Posterior vena cava (tissue), 2 donors: ENCODE data around the gene SMCHD1. TPM values are rescaled to one million over a fixed set of nuclear protein-coding genes. Genes with fewer than 3 reads are reported as not detected.
"Not testable (repeated sequence)": the region's sequence is repeated elsewhere in the genome, so short reads cannot be mapped to it uniquely, and the experiment has no call there.

Experiments used
- DNase-seq: peaks from one replicate; pipeline ENCODE4 v3.0.0-alpha.2; 2020; ENCODE audit warnings: low spot score
- intact Hi-C, 2 donors: fragments of 100-400 bp; cut with DNase I; formaldehyde crosslinking; loops; one replicate each; pipeline versions ENCODE4 v1.14.1 to v1.14.2; 2022 to 2023
- total RNA-seq, 2 donors: library from RNA; stranded (reverse); fragmentation: NEBNext Ultra II Directional; extraction: Animal tissue kit (Norgen Biotek cat#: 25700); gene quantifications; one replicate each; pipeline ENCODE4 v1.2.1, GENCODE V29; 2021
- donor health status: DM: yes; HTN: yes; CAD: no.
- donor health status: DM: yes; HTN: yes; CAD: no.

Gene SMCHD1
- total RNA-seq, 2 donors from 2014 or later = 50.8 to 54.2 TPM

- DNase-seq = no peak
- intact Hi-C loops = no loop called here
Observed at GRCh38 chr18:2707551-2708168, 52.1 kb downstream of the SMCHD1 start.

DNA sequence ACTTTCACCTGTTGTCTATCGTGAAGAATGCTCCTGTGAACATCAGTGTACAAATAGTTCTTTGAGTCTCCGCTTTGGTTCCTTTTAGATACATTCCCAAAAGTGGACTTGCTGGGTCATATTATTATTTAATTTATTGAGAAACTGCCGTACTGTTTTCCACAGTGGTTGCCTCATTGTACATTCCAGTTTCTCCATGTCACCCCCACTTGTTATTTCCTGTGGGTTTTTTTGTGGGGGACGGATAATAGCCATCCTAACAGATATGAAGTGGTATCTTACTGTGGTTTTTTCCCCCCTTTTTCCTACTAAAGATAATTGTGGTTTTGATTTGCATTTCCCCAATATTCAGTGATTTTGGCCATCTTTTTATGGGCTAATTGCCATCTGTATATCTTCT is 53.8 kb downstream of the SMCHD1 start:
- intact Hi-C loops = no loop called here

GRCh38 chr18:2714140-2714539 is 58.6 kb downstream of the SMCHD1 start:
- intact Hi-C loops = no loop called here
- DNase-seq = no peak

More for the DNA sequence above, 53.8 kb downstream of the SMCHD1 start:
- no peak for DNase-seq

DNA sequence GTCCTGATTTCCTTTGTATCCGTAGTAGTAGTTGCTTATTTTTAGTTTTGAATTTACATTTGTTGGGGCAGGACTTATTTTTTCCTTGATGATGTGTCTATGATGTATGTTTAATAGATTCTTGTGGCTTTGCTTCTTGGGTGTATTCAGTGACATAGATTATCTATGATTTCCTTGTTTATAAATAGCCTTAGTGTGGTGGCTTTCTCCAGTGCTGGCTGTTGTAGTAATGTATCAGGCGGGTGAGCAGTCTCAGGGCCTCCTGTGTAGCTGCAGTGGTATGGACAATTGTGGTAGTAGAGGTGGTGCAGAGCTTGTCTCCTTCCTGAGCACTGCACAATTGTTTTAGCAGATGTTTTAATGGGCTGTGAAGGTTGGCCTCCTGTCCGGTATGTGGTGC is 60.5 kb downstream of the SMCHD1 start:
- no peak for DNase-seq
- intact Hi-C loops = no loop called here

- intact Hi-C loops = no loop called here
- no peak for DNase-seq
Observed at GRCh38 chr18:2716394-2717326, 61.1 kb downstream of the SMCHD1 start.

DNA sequence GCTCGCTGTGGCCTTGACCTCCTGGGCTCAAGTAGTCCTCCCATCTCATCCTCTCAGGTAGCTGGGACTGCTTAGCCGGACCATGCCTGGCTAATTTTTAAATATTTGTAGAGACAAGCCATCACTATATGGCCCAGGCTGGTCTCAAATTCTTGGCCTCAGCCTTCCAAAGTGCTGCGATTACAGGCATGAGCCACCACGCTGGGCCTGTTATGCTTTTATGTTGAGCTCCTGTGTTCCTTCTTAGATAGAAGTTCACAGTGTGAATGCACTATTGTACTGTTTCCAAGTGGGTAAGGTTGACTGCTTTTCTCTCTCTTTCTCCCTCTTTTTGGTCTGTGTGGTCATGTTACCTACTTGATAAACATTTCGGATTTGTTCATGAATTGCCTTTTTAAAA is 61.9 kb downstream of the SMCHD1 start:
- intact Hi-C loops = no loop called here
- no peak for DNase-seq

GRCh38 chr18:2719040-2719439 is 63.5 kb downstream of the SMCHD1 start:
- intact Hi-C loops = no loop called here
- DNase-seq = no peak

- intact Hi-C loops = loop anchor here in 1 of 2 donors (2.0 kb wide), 1 partner anchor 70 kb away; no protein-coding TSS in a partner anchor
- DNase-seq = no peak
Observed at GRCh38 chr18:2723207-2723606, 67.7 kb downstream of the SMCHD1 start.

DNA sequence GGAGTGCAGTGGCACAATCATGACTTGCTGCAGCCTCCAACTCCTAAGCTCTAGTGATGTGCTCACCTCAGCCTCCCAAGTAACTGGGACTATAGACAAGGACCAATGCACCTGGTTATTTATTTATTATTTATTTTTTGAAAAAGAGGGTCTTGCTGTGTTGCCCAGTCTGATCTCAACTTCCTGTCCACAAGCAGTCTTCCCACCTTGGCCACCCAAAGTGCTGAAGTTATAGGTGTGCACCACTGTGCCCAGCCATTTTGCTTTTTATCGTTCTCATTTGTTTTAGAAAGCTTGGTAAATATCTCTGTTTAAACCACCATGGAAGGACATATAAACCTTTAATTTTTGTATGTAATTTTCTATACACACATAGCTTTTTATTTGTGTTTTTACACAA is 74.2 kb downstream of the SMCHD1 start:
- DNase-seq = no peak
- intact Hi-C loops = no loop called here

DNA sequence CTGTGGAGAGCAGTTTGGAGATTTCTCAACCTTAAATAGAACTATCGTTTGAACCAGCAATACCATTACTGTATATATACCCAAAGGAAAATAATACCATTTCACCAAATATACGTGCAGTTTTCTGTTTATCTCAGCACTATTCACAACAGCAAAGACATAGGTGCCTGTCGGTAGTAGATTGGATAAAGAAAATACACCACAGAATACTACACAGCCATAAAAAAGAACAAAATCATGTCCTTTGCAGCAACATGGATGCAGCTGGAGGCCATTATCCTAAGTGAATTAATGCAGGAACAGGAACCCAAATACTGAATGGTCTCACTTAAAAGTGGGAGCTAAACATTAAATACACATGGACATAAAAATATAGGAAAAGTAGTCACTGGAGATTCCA is 81.3 kb downstream of the SMCHD1 start:
- no peak for DNase-seq
- intact Hi-C loops = no loop called here

DNA sequence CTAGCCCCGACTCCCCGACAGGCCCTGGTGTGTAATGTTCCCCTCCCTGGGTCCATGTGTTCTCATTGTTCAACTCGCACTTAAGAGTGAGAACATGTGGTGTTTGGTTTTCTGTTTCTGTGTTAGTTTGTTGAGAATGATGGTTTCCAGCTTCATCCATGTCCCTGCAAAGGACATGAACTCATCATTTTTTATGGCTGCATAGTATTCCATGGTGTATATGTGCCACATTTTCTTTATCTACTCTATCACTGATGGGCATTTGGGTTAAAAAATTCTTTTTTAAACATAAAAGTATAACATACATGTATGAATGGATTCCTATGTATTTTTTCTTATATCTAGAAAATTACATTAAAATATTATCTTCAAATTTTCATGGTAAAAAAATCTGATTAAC is 84.6 kb downstream of the SMCHD1 start:
- DNase-seq, intact Hi-C loops: not testable (repeated sequence)

- no peak for DNase-seq
- intact Hi-C loops = no loop called here
Observed at GRCh38 chr18:2746274-2746673, 90.7 kb downstream of the SMCHD1 start.

GRCh38 chr18:2758309-2758708 is 102.8 kb downstream of the SMCHD1 start:
- DNase-seq = no peak
- intact Hi-C loops = no loop called here

- DNase-seq = no peak
- intact Hi-C loops = no loop called here
Observed at GRCh38 chr18:2774669-2775068, 119.1 kb downstream of the SMCHD1 start.

- no peak for DNase-seq
- intact Hi-C loops = no loop called here
Observed at GRCh38 chr18:2776601-2777000, 121.1 kb downstream of the SMCHD1 start.

DNA sequence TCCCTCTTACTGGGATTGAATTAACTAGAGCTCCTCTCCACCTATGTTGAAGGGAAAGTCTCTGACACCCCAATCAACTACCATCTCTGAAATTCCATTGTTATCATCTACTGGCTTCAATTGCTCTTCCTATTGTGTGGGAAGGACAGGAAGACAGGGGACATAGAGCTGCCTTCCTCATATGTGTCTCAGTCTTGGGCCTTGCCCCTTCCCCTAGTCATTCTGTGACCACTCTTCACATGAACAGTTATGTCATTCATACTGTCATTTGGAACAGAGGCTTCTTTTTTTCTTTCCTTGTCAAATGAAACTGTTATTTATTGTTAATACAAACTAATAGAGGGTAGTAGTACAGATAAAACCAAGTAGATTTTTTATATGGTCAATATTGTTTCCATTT is 121.7 kb downstream of the SMCHD1 start:
- DNase-seq = no peak
- intact Hi-C loops = no loop called here

- intact Hi-C loops = no loop called here
- no peak for DNase-seq
Observed at GRCh38 chr18:2780750-2781149, 125.2 kb downstream of the SMCHD1 start.

GRCh38 chr18:2787225-2787624 is 131.7 kb downstream of the SMCHD1 start:
- intact Hi-C loops = no loop called here
- no peak for DNase-seq

GRCh38 chr18:2792395-2792794 is 136.9 kb downstream of the SMCHD1 start:
- intact Hi-C loops = loop anchor here in 1 of 2 donors (2.0 kb wide), 1 partner anchor 70 kb away; no protein-coding TSS in a partner anchor

DNA sequence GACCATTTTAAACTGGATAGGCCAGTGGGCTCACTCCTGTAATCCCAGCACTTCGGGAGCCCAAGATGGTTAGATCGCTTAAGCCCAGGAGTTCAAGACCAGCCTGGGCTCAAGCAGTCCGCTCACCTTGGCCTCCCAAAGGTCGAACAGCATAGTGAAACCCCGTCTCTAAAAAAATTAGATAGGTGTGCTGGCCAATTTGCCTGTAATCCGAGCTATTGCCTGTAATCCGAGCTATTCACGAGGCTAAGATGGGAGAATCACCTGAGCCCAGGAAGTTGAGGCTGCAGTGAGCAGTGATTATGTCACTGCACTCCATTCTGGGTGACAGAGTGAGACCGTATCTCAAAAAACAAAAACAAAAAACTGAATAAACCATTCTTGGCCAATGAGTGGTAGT is 138.6 kb downstream of the SMCHD1 start:
- no peak for DNase-seq
- intact Hi-C loops = no loop called here

More at GRCh38 chr18:2792395-2792794, 136.9 kb downstream of the SMCHD1 start:
- no peak for DNase-seq

- intact Hi-C loops = no loop called here
Observed at GRCh38 chr18:2797951-2798350, 142.4 kb downstream of the SMCHD1 start.

More at GRCh38 chr18:2797951-2798350, 142.4 kb downstream of the SMCHD1 start:
- DNase-seq = no peak
